ENCODE data around the gene JAZF1. TPM values are rescaled to one million over a fixed set of nuclear protein-coding genes. Genes with fewer than 3 reads are reported as not detected.
A peak's percentile ranks its signal among the peaks of the same experiment; 100 is the strongest.

Gene JAZF1
- total and polyA plus RNA-seq, 2 of the 4 experiments (the other 2 are of a cell fraction) = 8.4 to 10.5 TPM

- Histone ChIP-seq H3K9ac (ENCODE audit: low read depth, low read length) (no peak overlapping the region), H3K4me2 (ENCODE audit: low read depth, low read length) (no peak overlapping the region)
Observed at GRCh38 chr7:28157076-28157745, 23.4 kb downstream of the JAZF1 start.

More at GRCh38 chr7:28157076-28157745, 23.4 kb downstream of the JAZF1 start:
- H2BK20ac ChIP-seq (ENCODE audit: low read depth, low read length) = peak overlapping the region; percentile 61; the same call in 1 of the 2 replicates
- BruUV-seq (replicated peaks) = no TSS peak
- peak overlapping the region; percentile 65 for H3K4ac ChIP-seq (ENCODE audit: low read depth, low read length)
- H4K5ac ChIP-seq (ENCODE audit: low read depth, low read length) = peak overlapping the region; percentile 70
- no peaks in the 10 kb centered on the region for H3K27me3 ChIP-seq (ENCODE audit: control insufficient read depth, insufficient read depth, low read length)
- H3K36me3 ChIP-seq (ENCODE audit: control insufficient read depth, insufficient read depth, low read length) = peaks cover 2% of the 10 kb centered on the region
- TF ChIP-seq CHD1 (IDR thresholded peaks at IDR 0.05; ENCODE audit: low read depth, low read length) (no peak), MAFK (IDR thresholded peaks at IDR 0.05; ENCODE audit: low read depth, low read length) (no peak), RCOR1 (IDR thresholded peaks at IDR 0.05; ENCODE audit: insufficient replicate concordance, low read length) (no peak), RAD21 (IDR thresholded peaks at IDR 0.05; ENCODE audit: low read length) (no peak), BHLHE40 (IDR thresholded peaks at IDR 0.05; ENCODE audit: low read depth, low read length) (no peak), POLR2A (IDR thresholded peaks at IDR 0.05; ENCODE audit: low read depth, low read length) (no peak)
- peak overlapping the region; percentile 77; the same call in 1 of the 2 replicates for H3K14ac ChIP-seq (replicated peaks; ENCODE audit: low read depth, low read length)
- peak overlapping the region; percentile 68 for H4K91ac ChIP-seq (ENCODE audit: insufficient read depth, low read depth, low read length)
- H2BK5ac ChIP-seq (ENCODE audit: low read depth, low read length, poor library complexity, severe bottlenecking) = peak overlapping the region; percentile 35
- H2BK120ac ChIP-seq (ENCODE audit: low read depth, low read length) = peak overlapping the region; percentile 30
- peak overlapping the region; percentile 77; the same call in 1 of the 3 replicates for H2BK15ac ChIP-seq (ENCODE audit: low read depth, low read length)
- ATAC-seq (ENCODE audit: low read depth) (no peak), DNase-seq (no peak)
- H4K20me1 ChIP-seq (ENCODE audit: insufficient read depth, low read length) = no peaks in the 10 kb centered on the region
- peaks cover 24% of the 10 kb centered on the region for H3K9me1 ChIP-seq (ENCODE audit: insufficient read depth, low read length)
- H3K27ac ChIP-seq (ENCODE audit: insufficient read depth, low read length) = no peak overlapping the region
- H3K23ac ChIP-seq (ENCODE audit: low read depth, low read length) = peak overlapping the region; percentile 64; the same call in 1 of the 2 replicates
- no peak overlapping the region for H2AK9ac ChIP-seq (replicated peaks; ENCODE audit: low read depth, low read length, poor library complexity)
- H3K4me1 ChIP-seq (ENCODE audit: control insufficient read depth, insufficient read depth, low read length) = peaks cover 39% of the 10 kb centered on the region
- H3K18ac ChIP-seq (ENCODE audit: low read depth, low read length) = peak overlapping the region; percentile 61
- no peak overlapping the region for H3K4me3 ChIP-seq (ENCODE audit: insufficient read depth, low read depth, low read length)
- peak overlapping the region; percentile 15; the same call in 1 of the 2 replicates for H2AK5ac ChIP-seq (ENCODE audit: low read depth, low read length)
- ChIA-PET POLR2A (ENCODE audit: unreplicated experiment) (no interaction called here), CTCF (interaction anchor here (0.9 to 1.0 kb wide), 2 partner anchors 16 to 27 kb away, joined by 3 to 4 read pairs; no protein-coding TSS in a partner anchor)
- intact Hi-C loops (cut with micrococcal nuclease) (no loop called here), in situ Hi-C loops (cut with MboI; ENCODE audit: low sequenced_read_pairs) (no loop called here), dilution Hi-C loops (cut with HindIII; ENCODE audit: low sequenced_read_pairs, unreplicated experiment) (no loop called here)
- peak overlapping the region in 1 of 2 experiments; percentile 33; a peak in 1 of 4 replicates for H4K8ac ChIP-seq (ENCODE audit: low read depth in 2 of 2, low read length in 2 of 2)
- no peak overlapping the region for H3K56ac ChIP-seq (ENCODE audit: extremely low read depth, insufficient read depth, low read length)
- H2AFZ ChIP-seq (replicated peaks; ENCODE audit: low read length, poor library complexity) = no peak overlapping the region
- H3K79me1 ChIP-seq (ENCODE audit: low read depth in 1 of 2, low read length in 2 of 2) = peaks cover 60 to 85% of the 10 kb centered on the region in 2 experiments
- no peaks in the 10 kb centered on the region for H3K9me3 ChIP-seq (ENCODE audit: control insufficient read depth, insufficient read depth, low read length)
- WGBS, 2 experiments (ENCODE audit: extremely low coverage in 2 of 2, insufficient read length in 1 of 2) = no CpG with 5 or more reads among the region's 6 CpGs

Data from IMR-90 (cell line).